Measurements from ENCODE around the gene PYGO2.
"Not testable (repeated sequence)": the region's sequence is repeated elsewhere in the genome, so short reads cannot be mapped to it uniquely, and the experiment has no call there.

Gene PYGO2

GRCh38 chr1:154983776-154984466, 22.3 kb upstream of the PYGO2 start:
- peaks cover 44% of the 10 kb centered on the region for H3K36me3 ChIP-seq
- no peak for DNase-seq

GRCh38 chr1:154982897-154983648, 21.5 kb upstream of the PYGO2 start, which contains the start of gene FLAD1:
TSS of gene FLAD1 (plus strand) at chr1:154983344. CDS start at chr1:154983695, 351 bp downstream.
- Histone ChIP-seq H3K9me3 (no peaks in the 10 kb centered on the region), H3K4me3 (ENCODE audit: low read depth, low read length) (peak within 1 kb of the TSS; percentile 74), H3K27me3 (no peaks in the 10 kb centered on the region), H3K36me3 (peaks cover 35% of the 10 kb centered on the region), H3K4me1 (peaks cover 11% of the 10 kb centered on the region)
- TF ChIP-seq CTCF (IDR thresholded peaks at IDR 0.05; ENCODE audit: low read depth, low read length) = no peak
- DNase-seq = peak; percentile 98

More at GRCh38 chr1:154983776-154984466, 22.3 kb upstream of the PYGO2 start:
- peaks cover 11% of the 10 kb centered on the region for H3K4me1 ChIP-seq
- H3K27me3 ChIP-seq = no peaks in the 10 kb centered on the region
- TF ChIP-seq CTCF (IDR thresholded peaks at IDR 0.05; ENCODE audit: low read depth, low read length) = no peak
- H3K9me3 ChIP-seq = no peaks in the 10 kb centered on the region
- peak overlapping the region; percentile 74 for H3K4me3 ChIP-seq (ENCODE audit: low read depth, low read length)

- DNase-seq = no peak
- peak overlapping the region; percentile 74 for H3K4me3 ChIP-seq (ENCODE audit: low read depth, low read length)
- TF ChIP-seq CTCF (IDR thresholded peaks at IDR 0.05; ENCODE audit: low read depth, low read length) = no peak
- H3K9me3 ChIP-seq = no peaks in the 10 kb centered on the region
- H3K27me3 ChIP-seq = no peaks in the 10 kb centered on the region
- H3K4me1 ChIP-seq = peaks cover 18% of the 10 kb centered on the region
- peaks cover 28% of the 10 kb centered on the region for H3K36me3 ChIP-seq
These were observed 20.8 kb upstream of the PYGO2 start for GRCh38 chr1:154982341-154982740.

- H3K36me3 ChIP-seq = peaks cover 14% of the 10 kb centered on the region
- H3K4me1 ChIP-seq = peaks cover 22% of the 10 kb centered on the region
- no peaks in the 10 kb centered on the region for H3K27me3 ChIP-seq
- H3K4me3 ChIP-seq (ENCODE audit: low read depth, low read length) = peak overlapping the region; percentile 15; the same call in 1 of the 2 replicates
- no peaks in the 10 kb centered on the region for H3K9me3 ChIP-seq
- peak; percentile 62 for DNase-seq
- no peak for TF ChIP-seq CTCF (IDR thresholded peaks at IDR 0.05; ENCODE audit: low read depth, low read length)
These were observed 16.8 kb upstream of the PYGO2 start for GRCh38 chr1:154978360-154978759.

GRCh38 chr1:154977762-154978161, 16.2 kb upstream of the PYGO2 start:
- Histone ChIP-seq H3K36me3 (peaks cover 14% of the 10 kb centered on the region), H3K4me3 (ENCODE audit: low read depth, low read length) (peak overlapping the region; percentile 15), H3K4me1 (peaks cover 22% of the 10 kb centered on the region)
- not testable (repeated sequence) for DNase-seq, H3K9me3 ChIP-seq, H3K27me3 ChIP-seq

- Histone ChIP-seq H3K9me3 (no peaks in the 10 kb centered on the region), H3K4me1 (peaks cover 26% of the 10 kb centered on the region), H3K27me3 (no peaks in the 10 kb centered on the region), H3K36me3 (peaks cover 14% of the 10 kb centered on the region), H3K4me3 (ENCODE audit: low read depth, low read length) (peak overlapping the region; percentile 85)
- no peak for TF ChIP-seq CTCF (IDR thresholded peaks at IDR 0.05; ENCODE audit: low read depth, low read length)
- no peak for DNase-seq
These were observed 14.0 kb upstream of the PYGO2 start for GRCh38 chr1:154975409-154976059.
